Neural progenitor cell (in vitro differentiated cells): ENCODE data around the gene RALBP1. TPM values are rescaled to one million over a fixed set of nuclear protein-coding genes. Genes with fewer than 3 reads are reported as not detected.
"Not testable (repeated sequence)": the region's sequence is repeated elsewhere in the genome, so short reads cannot be mapped to it uniquely, and the experiment has no call there.

ENCODE experiments used
- DNase-seq: peaks from one replicate; pipeline ENCODE4 v3.0.0-alpha.2; 2016; ENCODE audit warnings: low spot score
- H2AFZ ChIP-seq: fragments of 200-600 bp; sonication (generic); replicated peaks from 2 replicates; pipeline ENCODE4 v1.6.1; 2016; ENCODE audit warnings: antibody characterized with exemption
- H3F3A ChIP-seq: fragments of 200-600 bp; sonication (generic); 2 replicates; pipeline ENCODE4 v1.6.1; 2016; ENCODE audit warnings: antibody characterized with exemption, low read depth
- H3K27ac ChIP-seq: fragments of 200-600 bp; sonication (generic); 2 replicates; pipeline ENCODE4 v1.5.1; 2016; ENCODE audit warnings: mild to moderate bottlenecking
- H3K27me3 ChIP-seq: fragments of 200-600 bp; sonication (generic); 2 replicates; pipeline ENCODE4 v1.6.1; 2016; ENCODE audit warnings: mild to moderate bottlenecking, moderate library complexity
- H3K36me3 ChIP-seq: fragments of 200-600 bp; sonication (generic); 2 replicates; pipeline ENCODE4 v1.5.1; 2016
- H3K4me1 ChIP-seq: fragments of 200-600 bp; sonication (generic); 2 replicates; pipeline ENCODE4 v1.6.1; 2016; ENCODE audit warnings: mixed run types
- H3K4me2 ChIP-seq: fragments of 200-600 bp; sonication (generic); 2 replicates; pipeline ENCODE4 v1.6.1; 2016
- H3K4me3 ChIP-seq: fragments of 200-600 bp; sonication (generic); 2 replicates; pipeline ENCODE4 v1.5.1; 2016
- H3K79me2 ChIP-seq: fragments of 200-600 bp; sonication (generic); 2 replicates; pipeline ENCODE4 v1.6.1; 2016; ENCODE audit warnings: low read depth
- H3K9ac ChIP-seq: fragments of 200-600 bp; sonication (generic); 2 replicates; pipeline ENCODE4 v1.6.1; 2016
- H3K9me3 ChIP-seq: fragments of 200-600 bp; sonication (generic); 2 replicates; pipeline ENCODE4 v1.5.1; 2016; ENCODE audit warnings: low read depth
- H4K20me1 ChIP-seq: fragments of 200-600 bp; sonication (generic); 2 replicates; pipeline ENCODE4 v1.6.1; 2016; ENCODE audit warnings: low read depth
- H3K27ac Mint-ChIP-seq: 3 replicates; pipeline ENCODE4 v1.8.0; 2021; ENCODE audit warnings: mixed read lengths
- H3K27me3 Mint-ChIP-seq: 2 replicates; pipeline ENCODE4 v1.8.0; 2022; ENCODE audit warnings: low read depth, mild to moderate bottlenecking, inconsistent platforms, moderate library complexity, mixed read lengths; ENCODE audit not compliant: insufficient read depth
- H3K36me3 Mint-ChIP-seq: 3 replicates; pipeline ENCODE4 v1.8.0; 2021; ENCODE audit warnings: mixed read lengths
- H3K4me1 Mint-ChIP-seq: 3 replicates; pipeline ENCODE4 v1.8.0; 2021; ENCODE audit warnings: mixed read lengths
- H3K4me3 Mint-ChIP-seq: 3 replicates; pipeline ENCODE4 v1.8.0; 2021; ENCODE audit warnings: mild to moderate bottlenecking, moderate library complexity, mixed read lengths
- H3K9me3 Mint-ChIP-seq: 3 replicates; pipeline ENCODE4 v1.8.0; 2020; ENCODE audit warnings: mixed read lengths
- CTCF ChIP-seq: fragments of 200-600 bp; sonication (generic); IDR thresholded peaks from 2 replicates; pipeline ENCODE4 v1.5.1; 2017; ENCODE audit warnings: antibody characterized with exemption, mild to moderate bottlenecking
- EZH2 ChIP-seq: fragments of 200-600 bp; sonication (generic); IDR thresholded peaks from 2 replicates; pipeline ENCODE4 v1.6.1; 2017; ENCODE audit warnings: antibody characterized with exemption, mild to moderate bottlenecking, moderate library complexity
- EZH2phosphoT487 ChIP-seq: fragments of 200-600 bp; sonication (generic); IDR thresholded peaks from 2 replicates; pipeline ENCODE4 v1.6.1; 2017; ENCODE audit warnings: antibody characterized with exemption
- total RNA-seq: library from RNA; depleted of rRNA; stranded (reverse); fragments of >200 nt; gene quantifications from 2 replicates; pipeline ENCODE4 v1.2.3, GENCODE V29; 2015; ENCODE audit warnings: low replicate concordance

The RALBP1 gene
- total RNA-seq, 1 donor from 2014 or later = 61.5 TPM

- no peak overlapping the region for H2AFZ ChIP-seq
- H3K9ac ChIP-seq = no peak overlapping the region
- Mint-ChIP-seq H3K36me3 (no peaks in the 10 kb centered on the region), H3K4me1 (peaks cover 9% of the 10 kb centered on the region), H3K27ac (no peak overlapping the region), H3K27me3 (peaks cover 4% of the 10 kb centered on the region), H3K4me3 (no peak overlapping the region), H3K9me3 (peaks cover 2% of the 10 kb centered on the region)
- H3F3A ChIP-seq = peaks cover 15% of the 10 kb centered on the region
- H4K20me1 ChIP-seq = no peaks in the 10 kb centered on the region
- H3K27me3 ChIP-seq = no peaks in the 10 kb centered on the region
- H3K27ac ChIP-seq = no peak overlapping the region
- TF ChIP-seq EZH2phosphoT487 = no peak
- no peak for TF ChIP-seq EZH2
- no peak for TF ChIP-seq CTCF
- no peaks in the 10 kb centered on the region for H3K9me3 ChIP-seq
- peaks cover 12% of the 10 kb centered on the region for H3K4me1 ChIP-seq
- DNase-seq = no peak
- no peaks in the 10 kb centered on the region for H3K36me3 ChIP-seq
- H3K79me2 ChIP-seq = no peaks in the 10 kb centered on the region
- H3K4me2 ChIP-seq = no peak overlapping the region
- no peak overlapping the region for H3K4me3 ChIP-seq
Observed at GRCh38 chr18:9428862-9429661, 46.3 kb upstream of the RALBP1 start.

GRCh38 chr18:9429662-9429993 is 45.7 kb upstream of the RALBP1 start:
- H3K9ac ChIP-seq = no peak overlapping the region
- DNase-seq = no peak
- no peaks in the 10 kb centered on the region for H3K27me3 ChIP-seq
- Mint-ChIP-seq H3K27ac (no peak overlapping the region), H3K27me3 (peaks cover 6% of the 10 kb centered on the region), H3K9me3 (peaks cover 2% of the 10 kb centered on the region), H3K4me1 (peaks cover 15% of the 10 kb centered on the region), H3K36me3 (no peaks in the 10 kb centered on the region), H3K4me3 (no peak overlapping the region)
- H2AFZ ChIP-seq = no peak overlapping the region
- no peaks in the 10 kb centered on the region for H4K20me1 ChIP-seq
- no peak overlapping the region for H3K4me2 ChIP-seq
- peaks cover 21% of the 10 kb centered on the region for H3F3A ChIP-seq
- no peak for TF ChIP-seq CTCF
- H3K79me2 ChIP-seq = no peaks in the 10 kb centered on the region
- H3K36me3 ChIP-seq = no peaks in the 10 kb centered on the region
- peaks cover 18% of the 10 kb centered on the region for H3K4me1 ChIP-seq
- no peak overlapping the region for H3K4me3 ChIP-seq
- H3K27ac ChIP-seq = no peak overlapping the region
- no peaks in the 10 kb centered on the region for H3K9me3 ChIP-seq

GRCh38 chr18:9430315-9430714 is 45.0 kb upstream of the RALBP1 start:
- not testable (repeated sequence) for H3K4me2 ChIP-seq, H3K9me3 ChIP-seq, H3K4me3 ChIP-seq, H3K36me3 ChIP-seq, H4K20me1 ChIP-seq, H3K27me3 Mint-ChIP-seq, H3K9ac ChIP-seq, H3K4me3 Mint-ChIP-seq, H3K27me3 ChIP-seq, H3K36me3 Mint-ChIP-seq, H3K27ac ChIP-seq, DNase-seq, H3K27ac Mint-ChIP-seq, H3K79me2 ChIP-seq, H2AFZ ChIP-seq, H3K9me3 Mint-ChIP-seq
- peaks cover 25% of the 10 kb centered on the region for H3K4me1 ChIP-seq
- H3K4me1 Mint-ChIP-seq = peaks cover 20% of the 10 kb centered on the region
- peaks cover 28% of the 10 kb centered on the region for H3F3A ChIP-seq

GRCh38 chr18:9431296-9431695 is 44.0 kb upstream of the RALBP1 start:
- H3K4me1 Mint-ChIP-seq = peaks cover 26% of the 10 kb centered on the region
- H3K9ac ChIP-seq = no peak overlapping the region
- H3K79me2 ChIP-seq = no peaks in the 10 kb centered on the region
- peak overlapping the region; percentile 37 for H3K27ac Mint-ChIP-seq
- no peak for TF ChIP-seq EZH2
- TF ChIP-seq EZH2phosphoT487 = no peak
- no peak for TF ChIP-seq CTCF
- peaks cover 6% of the 10 kb centered on the region for H3K27me3 Mint-ChIP-seq
- no peak overlapping the region for H3K4me3 ChIP-seq
- no peak overlapping the region for H2AFZ ChIP-seq
- no peaks in the 10 kb centered on the region for H3K36me3 Mint-ChIP-seq
- H3K4me2 ChIP-seq = no peak overlapping the region
- H3K27ac ChIP-seq = no peak overlapping the region
- H3K9me3 Mint-ChIP-seq = peaks cover 2% of the 10 kb centered on the region
- peaks cover 35% of the 10 kb centered on the region for H3K4me1 ChIP-seq
- no peaks in the 10 kb centered on the region for H3K9me3 ChIP-seq
- no peaks in the 10 kb centered on the region for H4K20me1 ChIP-seq
- H3F3A ChIP-seq = peaks cover 35% of the 10 kb centered on the region
- H3K4me3 Mint-ChIP-seq = no peak overlapping the region
- no peaks in the 10 kb centered on the region for H3K27me3 ChIP-seq
- no peaks in the 10 kb centered on the region for H3K36me3 ChIP-seq
- no peak for DNase-seq

- Histone ChIP-seq H2AFZ (peak overlapping the region; percentile 46), H3K4me1 (peaks cover 40% of the 10 kb centered on the region), H3K27ac (peak overlapping the region; percentile 95), H3F3A (peaks cover 35% of the 10 kb centered on the region)
- not testable (repeated sequence) for H3K9ac ChIP-seq, DNase-seq, H3K27me3 ChIP-seq, H3K27me3 Mint-ChIP-seq, H4K20me1 ChIP-seq, H3K36me3 Mint-ChIP-seq, H3K9me3 ChIP-seq, H3K4me3 Mint-ChIP-seq, H3K36me3 ChIP-seq, H3K4me3 ChIP-seq, H3K79me2 ChIP-seq, H3K4me2 ChIP-seq, H3K9me3 Mint-ChIP-seq
- peaks cover 35% of the 10 kb centered on the region for H3K4me1 Mint-ChIP-seq
- H3K27ac Mint-ChIP-seq = peak overlapping the region; percentile 100
Observed at GRCh38 chr18:9433122-9433521, 42.2 kb upstream of the RALBP1 start.
